Stimulated activated CD4-positive, alpha-beta T cell treated with anti-CD3 and anti-CD28 coated beads, Interleukin-4, amount 100 ng/mL, for 48 hours (primary cell): ENCODE results near the gene ZMIZ1.

ENCODE experiments used
- DNase-seq, 2 donors: peaks; one replicate each; pipeline ENCODE4 v3.0.0-alpha.2; 2020; ENCODE audit warnings: low read depth in 2 of 2

The ZMIZ1 gene

GRCh38 chr10:79185796-79186374, 117.1 kb downstream of the ZMIZ1 start:
- DNase-seq, result no peak

GRCh38 chr10:79186486-79187120, 117.8 kb downstream of the ZMIZ1 start:
- no peak for DNase-seq

GRCh38 chr10:79187121-79187940, 118.6 kb downstream of the ZMIZ1 start:
- DNase-seq, result no peak

GRCh38 chr10:79188154-79188965, 119.6 kb downstream of the ZMIZ1 start:
- no peak for DNase-seq

- no peak for DNase-seq
Measured at GRCh38 chr10:79189181-79189580, 120.4 kb downstream of the ZMIZ1 start.

- no peak for DNase-seq
Measured at GRCh38 chr10:79189853-79190435, 121.2 kb downstream of the ZMIZ1 start.

GRCh38 chr10:79190740-79191261, 122.0 kb downstream of the ZMIZ1 start:
- no peak for DNase-seq

- no peak for DNase-seq
Measured at GRCh38 chr10:79191951-79192676, 123.3 kb downstream of the ZMIZ1 start.

GRCh38 chr10:79192677-79193003, 123.9 kb downstream of the ZMIZ1 start:
- DNase-seq, result no peak

- DNase-seq, result no peak
Measured at GRCh38 chr10:79193694-79194382, 125.1 kb downstream of the ZMIZ1 start.

GRCh38 chr10:79195091-79195923, 126.5 kb downstream of the ZMIZ1 start:
- DNase-seq, result peak; percentile 72 to 78

- peak; percentile 67 to 86 for DNase-seq
Measured at GRCh38 chr10:79196470-79197461, 128.0 kb downstream of the ZMIZ1 start.

- no peak for DNase-seq
Measured at GRCh38 chr10:79197558-79197957, 128.8 kb downstream of the ZMIZ1 start.

GRCh38 chr10:79200346-79200745, 131.6 kb downstream of the ZMIZ1 start:
- no peak for DNase-seq

- no peak for DNase-seq
Measured at GRCh38 chr10:79201706-79202105, 132.9 kb downstream of the ZMIZ1 start.

GRCh38 chr10:79202188-79203013, 133.6 kb downstream of the ZMIZ1 start:
- DNase-seq, result peak; percentile 22 to 45

GRCh38 chr10:79203014-79203644, 134.4 kb downstream of the ZMIZ1 start:
- DNase-seq, result no peak
